ENCODE measurements around the gene CHSY3.

- TF ChIP-seq CTCF (IDR thresholded peaks at IDR 0.05) (no peak), POLR2A (IDR thresholded peaks at IDR 0.05) (no peak)
These were observed 67.4 kb downstream of the CHSY3 start for GRCh38 chr5:129971714-129972113.
